ENCODE measurements around the gene FAM117A.

GRCh38 chr17:49793309-49793708 is 29.4 kb upstream of the FAM117A start:
- no peak for TF ChIP-seq E2F6 (IDR thresholded peaks at IDR 0.05; ENCODE audit: borderline replicate concordance, low read depth)
- TF ChIP-seq CHD2 (IDR thresholded peaks at IDR 0.05; ENCODE audit: low read length, partially characterized antibody): no peak
- no peak for TF ChIP-seq HDAC2 (IDR thresholded peaks at IDR 0.05)
- TF ChIP-seq REST (IDR thresholded peaks at IDR 0.05): no peak
- TF ChIP-seq BHLHE40 (IDR thresholded peaks at IDR 0.05; ENCODE audit: low read depth, low read length): no peak
- TF ChIP-seq POLR2A (IDR thresholded peaks at IDR 0.05; ENCODE audit: low read length): no peak
- no peak for TF ChIP-seq ZNF302 (CRISPR knock-in tag; IDR thresholded peaks at IDR 0.05)
- TF ChIP-seq EP300 (IDR thresholded peaks at IDR 0.05): no peak
